ENCODE results near the gene UQCRC2. TPM values are rescaled to one million over a fixed set of nuclear protein-coding genes. Genes with fewer than 3 reads are reported as not detected.

UQCRC2 gene
- total RNA-seq, 4 donors from 2014 or later: 99.9 to 153 (median 140) TPM

GRCh38 chr16:21946889-21947635 is 6.1 kb upstream of the UQCRC2 start:
- WGBS, 2 donors: 71 to 84% methylated on average over 9 of the region's 9 CpGs

GRCh38 chr16:21949713-21950260 is 3.4 kb upstream of the UQCRC2 start:
- H3K4me3 ChIP-seq (ENCODE audit: low read depth, poor library complexity, severe bottlenecking): no peak overlapping the region
- DNase-seq (ENCODE audit: low spot score in 2 of 2): no peak
- TF ChIP-seq POLR2A (IDR thresholded peaks at IDR 0.05) (no peak), CTCF (IDR thresholded peaks at IDR 0.05) (no peak)
- intact Hi-C loops (cut with DNase I; ENCODE audit: low total_unique reads): no loop called here
- 47 to 52% methylated on average over 1 of the region's 1 CpG for whole genome bisulfite sequencing, 2 donors

More at GRCh38 chr16:21946889-21947635, 6.1 kb upstream of the UQCRC2 start:
- no peak for DNase-seq (ENCODE audit: low spot score in 2 of 2)
- H3K4me3 ChIP-seq (ENCODE audit: low read depth, poor library complexity, severe bottlenecking): no peak overlapping the region
- TF ChIP-seq CTCF (IDR thresholded peaks at IDR 0.05): no peak
- no peak for TF ChIP-seq POLR2A (IDR thresholded peaks at IDR 0.05)
- intact Hi-C loops (cut with DNase I; ENCODE audit: low total_unique reads): no loop called here

- WGBS, 2 donors: 70 to 75% methylated on average over 7 of the region's 7 CpGs
- no peak for DNase-seq (ENCODE audit: low spot score in 2 of 2)
- H3K4me3 ChIP-seq (ENCODE audit: low read depth, poor library complexity, severe bottlenecking): no peak overlapping the region
- intact Hi-C loops (cut with DNase I; ENCODE audit: low total_unique reads): no loop called here
- TF ChIP-seq POLR2A (IDR thresholded peaks at IDR 0.05): no peak
- no peak for TF ChIP-seq CTCF (IDR thresholded peaks at IDR 0.05)
These were observed 2.2 kb upstream of the UQCRC2 start for GRCh38 chr16:21950782-21951521.

GRCh38 chr16:21952040-21952792 is 945 bp upstream of the UQCRC2 start:
- 2% methylated on average over 24 of the region's 24 CpGs for WGBS, 2 donors
- peak; percentile 69 to 92 for DNase-seq (ENCODE audit: low spot score in 2 of 2)
- intact Hi-C loops (cut with DNase I; ENCODE audit: low total_unique reads): no loop called here
- H3K4me3 ChIP-seq (ENCODE audit: low read depth, poor library complexity, severe bottlenecking): peak overlapping the region; percentile 93
- TF ChIP-seq POLR2A (IDR thresholded peaks at IDR 0.05): no peak
- no peak for TF ChIP-seq CTCF (IDR thresholded peaks at IDR 0.05)

- no peak for DNase-seq (ENCODE audit: low spot score in 2 of 2)
- intact Hi-C loops (cut with DNase I; ENCODE audit: low total_unique reads): no loop called here
- WGBS, 2 donors: 0 to 1% methylated on average over 15 of the region's 15 CpGs
- TF ChIP-seq CTCF (IDR thresholded peaks at IDR 0.05) (no peak), POLR2A (IDR thresholded peaks at IDR 0.05) (no peak)
- H3K4me3 ChIP-seq (ENCODE audit: low read depth, poor library complexity, severe bottlenecking): peak overlapping the region; percentile 85
These were observed 361 bp downstream of the UQCRC2 start for GRCh38 chr16:21953541-21953902.

All from lower leg skin (tissue), 4 donors.